Measurements from ENCODE around the gene PBXIP1. TPM values are rescaled to one million over a fixed set of nuclear protein-coding genes. Genes with fewer than 3 reads are reported as not detected.

Gene PBXIP1
- total RNA-seq, 2 experiments from 2014 or later = 55.3 to 55.5 TPM

- Mint-ChIP-seq H3K4me1 (ENCODE audit: low read depth) (peaks cover 47% of the 10 kb centered on the region), H3K27me3 (ENCODE audit: low read depth) (no peaks in the 10 kb centered on the region), H3K9me3 (no peaks in the 10 kb centered on the region), H3K36me3 (ENCODE audit: low read depth) (peaks cover 20% of the 10 kb centered on the region), H3K4me3 (peak overlapping the region; percentile 96), H3K27ac (peak overlapping the region; percentile 94)
- CTCF ChIA-PET = interaction anchor here (0.8 to 3.6 kb wide), 9 partner anchors 11 to 125 kb away, joined by 3 to 17 read pairs (median 6); partner anchors contain the start of genes ADAM15, FLAD1 and SHC1
- DNase-seq = no peak
- intact Hi-C loops (cut with micrococcal nuclease) = loop anchor here (1.0 kb wide), 5 partner anchors 8 to 101 kb away; partner anchors contain the start of gene CKS1B
Observed at GRCh38 chr1:154960446-154961136, 4.7 kb upstream of the PBXIP1 start.

GRCh38 chr1:154959426-154959780 lies 3.5 kb upstream of the PBXIP1 start:
- Mint-ChIP-seq H3K4me3 (peak overlapping the region; percentile 96), H3K36me3 (ENCODE audit: low read depth) (peaks cover 18% of the 10 kb centered on the region), H3K4me1 (ENCODE audit: low read depth) (peaks cover 56% of the 10 kb centered on the region), H3K27ac (peak overlapping the region; percentile 94), H3K27me3 (ENCODE audit: low read depth) (no peaks in the 10 kb centered on the region), H3K9me3 (no peaks in the 10 kb centered on the region)
- DNase-seq = no peak
- CTCF ChIA-PET = interaction anchor here (2.0 to 3.6 kb wide), 2 partner anchors 40 to 102 kb away, joined by 9 to 17 read pairs; no protein-coding TSS in a partner anchor
- intact Hi-C loops (cut with micrococcal nuclease) = no loop called here

- DNase-seq = no peak
- intact Hi-C loops (cut with micrococcal nuclease) = no loop called here
- CTCF ChIA-PET = interaction anchor here (3.6 kb wide), 1 partner anchor 40 kb away, joined by 17 read pairs; no protein-coding TSS in a partner anchor
- no peaks in the 10 kb centered on the region for H3K9me3 Mint-ChIP-seq
- peaks cover 17% of the 10 kb centered on the region for H3K36me3 Mint-ChIP-seq (ENCODE audit: low read depth)
- H3K27ac Mint-ChIP-seq = peak overlapping the region; percentile 50
- H3K27me3 Mint-ChIP-seq (ENCODE audit: low read depth) = no peaks in the 10 kb centered on the region
- H3K4me1 Mint-ChIP-seq (ENCODE audit: low read depth) = peaks cover 60% of the 10 kb centered on the region
- H3K4me3 Mint-ChIP-seq = no peak overlapping the region
Observed at GRCh38 chr1:154958681-154959425, 3.0 kb upstream of the PBXIP1 start.

- Mint-ChIP-seq H3K4me1 (ENCODE audit: low read depth) (peaks cover 62% of the 10 kb centered on the region), H3K36me3 (ENCODE audit: low read depth) (peaks cover 13% of the 10 kb centered on the region)
- CTCF ChIA-PET = no interaction called here
Observed at GRCh38 chr1:154958036-154958435, 2.1 kb upstream of the PBXIP1 start.

GRCh38 chr1:154957091-154957657 lies 1.3 kb upstream of the PBXIP1 start:
- Mint-ChIP-seq H3K4me3 (peak overlapping the region; percentile 18), H3K9me3 (no peaks in the 10 kb centered on the region), H3K27ac (peak overlapping the region; percentile 96), H3K4me1 (ENCODE audit: low read depth) (peaks cover 63% of the 10 kb centered on the region), H3K27me3 (ENCODE audit: low read depth) (no peaks in the 10 kb centered on the region), H3K36me3 (ENCODE audit: low read depth) (peaks cover 13% of the 10 kb centered on the region)
- intact Hi-C loops (cut with micrococcal nuclease) = no loop called here
- CTCF ChIA-PET = interaction anchor here (0.5 to 2.6 kb wide), 2 partner anchors 13 to 32 kb away, joined by 3 to 9 read pairs; partner anchors contain the start of gene SHC1
- no peak for DNase-seq

More at GRCh38 chr1:154958036-154958435, 2.1 kb upstream of the PBXIP1 start:
- Mint-ChIP-seq H3K27me3 (ENCODE audit: low read depth) (no peaks in the 10 kb centered on the region), H3K9me3 (no peaks in the 10 kb centered on the region), H3K27ac (peak overlapping the region; percentile 24), H3K4me3 (no peak overlapping the region)
- DNase-seq = no peak
- intact Hi-C loops (cut with micrococcal nuclease) = no loop called here

GRCh38 chr1:154956544-154956941 lies 644 bp upstream of the PBXIP1 start:
- Mint-ChIP-seq H3K27ac (peak overlapping the region; percentile 96), H3K9me3 (no peaks in the 10 kb centered on the region), H3K4me1 (ENCODE audit: low read depth) (peaks cover 68% of the 10 kb centered on the region), H3K36me3 (ENCODE audit: low read depth) (peaks cover 11% of the 10 kb centered on the region), H3K27me3 (ENCODE audit: low read depth) (no peaks in the 10 kb centered on the region), H3K4me3 (peak overlapping the region; percentile 91)
- DNase-seq = no peak
- intact Hi-C loops (cut with micrococcal nuclease) = no loop called here
- CTCF ChIA-PET = interaction anchor here (0.5 to 2.6 kb wide), 6 partner anchors 14 to 63 kb away, joined by 3 to 9 read pairs (median 5); partner anchors contain the start of gene SHC1

- CTCF ChIA-PET = interaction anchor here (0.7 to 2.6 kb wide), 14 partner anchors 10 to 109 kb away, joined by 3 to 9 read pairs (median 4); partner anchors contain the start of genes ADAM15, FLAD1 and SHC1
- Mint-ChIP-seq H3K4me1 (ENCODE audit: low read depth) (peaks cover 76% of the 10 kb centered on the region), H3K4me3 (peak overlapping the region; percentile 91), H3K27ac (peak overlapping the region; percentile 96), H3K27me3 (ENCODE audit: low read depth) (no peaks in the 10 kb centered on the region), H3K36me3 (ENCODE audit: low read depth) (peaks cover 11% of the 10 kb centered on the region), H3K9me3 (no peaks in the 10 kb centered on the region)
- intact Hi-C loops (cut with micrococcal nuclease) = loop anchor here (1.0 kb wide), 7 partner anchors 19 to 289 kb away; partner anchors contain the start of genes ADAM15, CKS1B, FLAD1 and PMVK
- DNase-seq = peak; percentile 95
Observed at GRCh38 chr1:154955039-154955717, 721 bp downstream of the PBXIP1 start.

- Mint-ChIP-seq H3K9me3 (no peaks in the 10 kb centered on the region), H3K27me3 (ENCODE audit: low read depth) (no peaks in the 10 kb centered on the region), H3K36me3 (ENCODE audit: low read depth) (peaks cover 11% of the 10 kb centered on the region), H3K4me3 (peak overlapping the region; percentile 91), H3K27ac (peak overlapping the region; percentile 96), H3K4me1 (ENCODE audit: low read depth) (peaks cover 73% of the 10 kb centered on the region)
- CTCF ChIA-PET = interaction anchor here (1.0 to 2.6 kb wide), 4 partner anchors 16 to 107 kb away, joined by 3 to 9 read pairs (median 4); partner anchors contain the start of genes ADAM15, FLAD1 and SHC1
- intact Hi-C loops (cut with micrococcal nuclease) = no loop called here
- no peak for DNase-seq
Observed at GRCh38 chr1:154954541-154954940, 1.4 kb downstream of the PBXIP1 start.

- Mint-ChIP-seq H3K4me1 (ENCODE audit: low read depth) (peaks cover 79% of the 10 kb centered on the region), H3K36me3 (ENCODE audit: low read depth) (peaks cover 13% of the 10 kb centered on the region), H3K9me3 (no peaks in the 10 kb centered on the region), H3K27me3 (ENCODE audit: low read depth) (no peaks in the 10 kb centered on the region), H3K27ac (peak overlapping the region; percentile 96), H3K4me3 (peak overlapping the region; percentile 91)
- no peak for DNase-seq
- CTCF ChIA-PET = interaction anchor here (1.9 kb wide), 1 partner anchor 8 kb away, joined by 4 read pairs; the partner anchor contains the start of gene PYGO2
- intact Hi-C loops (cut with micrococcal nuclease) = no loop called here
Observed at GRCh38 chr1:154953611-154954038, 2.3 kb downstream of the PBXIP1 start.

GRCh38 chr1:154952664-154953063 lies 3.2 kb downstream of the PBXIP1 start:
- peak overlapping the region; percentile 78 for H3K4me3 Mint-ChIP-seq
- intact Hi-C loops (cut with micrococcal nuclease) = loop anchor here (1.0 kb wide), 1 partner anchor 9 kb away; the partner anchor contains the start of gene PYGO2
- H3K27me3 Mint-ChIP-seq (ENCODE audit: low read depth) = no peaks in the 10 kb centered on the region
- peaks cover 12% of the 10 kb centered on the region for H3K36me3 Mint-ChIP-seq (ENCODE audit: low read depth)
- H3K4me1 Mint-ChIP-seq (ENCODE audit: low read depth) = peaks cover 77% of the 10 kb centered on the region
- H3K27ac Mint-ChIP-seq = peak overlapping the region; percentile 96
- H3K9me3 Mint-ChIP-seq = no peaks in the 10 kb centered on the region
- CTCF ChIA-PET = interaction anchor here (1.5 to 1.9 kb wide), 3 partner anchors 9 to 16 kb away, joined by 4 to 5 read pairs (median 4); partner anchors contain the start of genes PMVK and PYGO2
- no peak for DNase-seq
